Measurements from ENCODE around the gene WHRN. TPM values are rescaled to one million over a fixed set of nuclear protein-coding genes. Genes with fewer than 3 reads are reported as not detected.

Gene WHRN
- total RNA-seq, 1 experiment from 2014 or later = 1.4 TPM

GRCh38 chr9:114497727-114498382 lies 7.4 kb downstream of the WHRN start:
- intact Hi-C loops (cut with micrococcal nuclease; ENCODE audit: unreplicated experiment) = no loop called here
- POLR2A ChIA-PET = no interaction called here
- H3K9me3 Mint-ChIP-seq (ENCODE audit: unreplicated experiment) = no peaks in the 10 kb centered on the region

DNA sequence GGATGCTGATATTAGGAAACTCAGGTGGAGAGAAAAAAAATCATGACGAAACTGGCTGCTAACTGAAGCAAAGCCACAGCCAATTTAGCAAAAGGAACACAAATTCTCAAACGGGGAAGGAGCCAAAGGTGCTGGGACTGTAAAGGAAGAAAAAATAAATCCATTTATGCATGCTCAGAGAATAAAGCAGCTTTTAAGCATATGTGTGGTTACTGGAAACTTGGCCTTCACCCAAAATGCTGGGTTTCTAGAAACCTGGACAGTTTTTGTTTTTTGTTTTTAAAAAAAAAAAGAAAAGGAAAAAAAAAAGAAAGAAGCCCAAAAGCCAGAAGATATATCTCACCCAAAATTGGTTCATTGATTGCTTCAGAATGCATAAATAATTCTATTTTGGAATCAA lies 8.0 kb downstream of the WHRN start:
- no TSS peak for BruUV-seq (replicated peaks)
- no peak for DNase-seq
- Histone ChIP-seq H3K4me3 (ENCODE audit: low read depth, low read length) (no peak overlapping the region), H3K27me3 (replicated peaks; ENCODE audit: control insufficient read depth, insufficient read depth, low read length) (no peaks in the 10 kb centered on the region), H3K4me1 (peaks cover 4% of the 10 kb centered on the region; the same call in 1 of the 2 replicates), H3K36me3 (ENCODE audit: control insufficient read depth, insufficient read depth, low read length) (no peaks in the 10 kb centered on the region), H3K9me3 (no peaks in the 10 kb centered on the region)
- POLR2A ChIA-PET = no interaction called here
- Mint-ChIP-seq H3K4me3 (ENCODE audit: unreplicated experiment) (no peak overlapping the region), H3K36me3 (ENCODE audit: insufficient read depth, unreplicated experiment) (no peaks in the 10 kb centered on the region), H3K9me3 (ENCODE audit: unreplicated experiment) (no peaks in the 10 kb centered on the region), H3K27ac (ENCODE audit: unreplicated experiment) (no peak overlapping the region), H3K4me1 (ENCODE audit: low read depth, unreplicated experiment) (peaks cover 10% of the 10 kb centered on the region), H3K27me3 (ENCODE audit: insufficient read depth, unreplicated experiment) (peaks cover 16% of the 10 kb centered on the region)
- CTCF ChIA-PET = no interaction called here
- intact Hi-C loops (cut with micrococcal nuclease; ENCODE audit: unreplicated experiment) = no loop called here
- no peak for TF ChIP-seq CTCF (IDR thresholded peaks at IDR 0.05; ENCODE audit: insufficient read depth in 1 of 2, low read depth in 1 of 2, low read length in 1 of 2, severe bottlenecking in 1 of 2, unreplicated experiment in 1 of 2)

More at GRCh38 chr9:114497727-114498382, 7.4 kb downstream of the WHRN start:
- Histone ChIP-seq H3K4me1 (peaks cover 4% of the 10 kb centered on the region; the same call in 1 of the 2 replicates), H3K4me3 (ENCODE audit: low read depth, low read length) (no peak overlapping the region), H3K9me3 (no peaks in the 10 kb centered on the region), H3K27me3 (replicated peaks; ENCODE audit: control insufficient read depth, insufficient read depth, low read length) (no peaks in the 10 kb centered on the region), H3K36me3 (ENCODE audit: control insufficient read depth, insufficient read depth, low read length) (no peaks in the 10 kb centered on the region)
- H3K4me1 Mint-ChIP-seq (ENCODE audit: low read depth, unreplicated experiment) = peaks cover 12% of the 10 kb centered on the region
- no peak overlapping the region for H3K27ac Mint-ChIP-seq (ENCODE audit: unreplicated experiment)
- TF ChIP-seq CTCF (IDR thresholded peaks at IDR 0.05; ENCODE audit: insufficient read depth in 1 of 2, low read depth in 1 of 2, low read length in 1 of 2, severe bottlenecking in 1 of 2, unreplicated experiment in 1 of 2) = no peak
- BruUV-seq (replicated peaks) = no TSS peak
- peaks cover 16% of the 10 kb centered on the region for H3K27me3 Mint-ChIP-seq (ENCODE audit: insufficient read depth, unreplicated experiment)
- CTCF ChIA-PET = no interaction called here
- H3K4me3 Mint-ChIP-seq (ENCODE audit: unreplicated experiment) = no peak overlapping the region
- H3K36me3 Mint-ChIP-seq (ENCODE audit: insufficient read depth, unreplicated experiment) = no peaks in the 10 kb centered on the region
- DNase-seq = no peak

GRCh38 chr9:114496011-114496410 lies 9.3 kb downstream of the WHRN start:
- Histone ChIP-seq H3K4me1 (no peaks in the 10 kb centered on the region), H3K27me3 (replicated peaks; ENCODE audit: control insufficient read depth, insufficient read depth, low read length) (no peaks in the 10 kb centered on the region), H3K9me3 (no peaks in the 10 kb centered on the region), H3K4me3 (ENCODE audit: low read depth, low read length) (no peak overlapping the region), H3K36me3 (ENCODE audit: control insufficient read depth, insufficient read depth, low read length) (no peaks in the 10 kb centered on the region)
- Mint-ChIP-seq H3K36me3 (ENCODE audit: insufficient read depth, unreplicated experiment) (no peaks in the 10 kb centered on the region), H3K27ac (ENCODE audit: unreplicated experiment) (no peak overlapping the region), H3K4me3 (ENCODE audit: unreplicated experiment) (no peak overlapping the region), H3K9me3 (ENCODE audit: unreplicated experiment) (no peaks in the 10 kb centered on the region), H3K4me1 (ENCODE audit: low read depth, unreplicated experiment) (no peaks in the 10 kb centered on the region), H3K27me3 (ENCODE audit: insufficient read depth, unreplicated experiment) (peaks cover 13% of the 10 kb centered on the region)
- TF ChIP-seq CTCF (IDR thresholded peaks at IDR 0.05; ENCODE audit: insufficient read depth in 1 of 2, low read depth in 1 of 2, low read length in 1 of 2, severe bottlenecking in 1 of 2, unreplicated experiment in 1 of 2) = no peak
- ChIA-PET POLR2A (no interaction called here), CTCF (no interaction called here)
- DNase-seq = no peak
- intact Hi-C loops (cut with micrococcal nuclease; ENCODE audit: unreplicated experiment) = no loop called here
- BruUV-seq (replicated peaks) = no TSS peak
